Activated naive CD8-positive, alpha-beta T cell treated with anti-CD3 and anti-CD28 coated beads, Interleukin-2, amount 10 ng/mL, durations not matched to agents 7 days and 5 days (primary cell): Measurements from ENCODE around the gene ITGB1BP1. TPM values are rescaled to one million over a fixed set of nuclear protein-coding genes. Genes with fewer than 3 reads are reported as not detected.

Experiments
- ATAC-seq: fragments of 150-1000 bp; cut with Tn5 transposase; one replicate; pipeline ENCODE4 v1.10.0; 2021; ENCODE audit warnings: low read depth, moderate library complexity
- POLR2A ChIA-PET: fragments of 350-600 bp; sonication (Branson Sonifier 250); formaldehyde crosslinking; loops from one replicate; lab custom pipeline; 2021; ENCODE audit warnings: antibody characterized with exemption; lab: Charles Lee
- DNase-seq: peaks from one replicate; pipeline ENCODE4 v3.0.0; 2021
- H3K27ac Mint-ChIP-seq: one replicate; pipeline ENCODE4 v1.8.0; 2022; ENCODE audit warnings: mild to moderate bottlenecking, mixed read lengths
- H3K27me3 Mint-ChIP-seq: one replicate; pipeline ENCODE4 v1.8.0; 2022; ENCODE audit warnings: mild to moderate bottlenecking, moderate library complexity, mixed read lengths
- H3K36me3 Mint-ChIP-seq: one replicate; pipeline ENCODE4 v1.8.0; 2021; ENCODE audit warnings: mild to moderate bottlenecking, mixed read lengths
- H3K4me1 Mint-ChIP-seq: one replicate; pipeline ENCODE4 v1.8.0; 2021; ENCODE audit warnings: mixed read lengths
- H3K4me3 Mint-ChIP-seq: one replicate; pipeline ENCODE4 v1.8.0; 2022; ENCODE audit warnings: mild to moderate bottlenecking, moderate library complexity, mixed read lengths
- H3K9me3 Mint-ChIP-seq: one replicate; pipeline ENCODE4 v1.8.0; 2021; ENCODE audit warnings: mixed read lengths
- total RNA-seq, 2 experiments: library from RNA; stranded (reverse); gene quantifications; one replicate each; pipeline ENCODE4 v1.2.3, GENCODE V29; 2021

Gene ITGB1BP1
- total RNA-seq, 2 experiments from 2014 or later: 104 to 122 TPM

GRCh38 chr2:9373476-9373875 is 49.9 kb downstream of the ITGB1BP1 start:
- Mint-ChIP-seq H3K9me3 (no peaks in the 10 kb centered on the region), H3K27ac (no peak overlapping the region), H3K4me1 (peaks cover 2% of the 10 kb centered on the region), H3K4me3 (no peak overlapping the region), H3K27me3 (peaks cover 12% of the 10 kb centered on the region), H3K36me3 (no peaks in the 10 kb centered on the region)
- ATAC-seq (no peak), DNase-seq (no peak)
- POLR2A ChIA-PET: no interaction called here

DNA sequence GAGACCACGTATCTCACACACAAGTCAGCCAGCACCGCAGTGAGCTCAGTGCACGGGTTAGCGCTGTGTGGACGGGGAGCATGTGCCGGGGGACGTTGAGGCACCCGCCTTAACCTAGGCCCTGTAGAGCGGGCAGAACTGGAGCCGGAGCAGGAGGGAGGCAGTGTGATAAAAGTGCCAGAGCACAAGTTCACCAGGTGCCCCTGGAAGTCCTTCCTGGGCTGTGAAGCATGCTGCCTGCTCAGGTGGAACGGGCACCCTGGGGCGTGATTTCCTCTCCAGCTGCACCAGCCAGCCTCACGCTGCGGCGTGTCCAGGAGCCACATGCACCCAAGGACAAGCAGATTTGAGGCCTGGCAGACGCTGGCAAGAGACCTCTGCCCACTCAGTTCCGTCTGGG is 50.3 kb downstream of the ITGB1BP1 start:
- Mint-ChIP-seq H3K4me3 (no peak overlapping the region), H3K27ac (no peak overlapping the region), H3K9me3 (no peaks in the 10 kb centered on the region), H3K27me3 (peaks cover 12% of the 10 kb centered on the region), H3K36me3 (no peaks in the 10 kb centered on the region), H3K4me1 (peaks cover 2% of the 10 kb centered on the region)
- POLR2A ChIA-PET: no interaction called here
- DNase-seq (no peak), ATAC-seq (no peak)

GRCh38 chr2:9370746-9371145 is 52.6 kb downstream of the ITGB1BP1 start:
- Mint-ChIP-seq H3K27me3 (peaks cover 10% of the 10 kb centered on the region), H3K27ac (no peak overlapping the region), H3K4me3 (no peak overlapping the region), H3K36me3 (no peaks in the 10 kb centered on the region), H3K9me3 (no peaks in the 10 kb centered on the region), H3K4me1 (no peaks in the 10 kb centered on the region)
- no peak for ATAC-seq
- no peak for DNase-seq
- POLR2A ChIA-PET: no interaction called here

DNA sequence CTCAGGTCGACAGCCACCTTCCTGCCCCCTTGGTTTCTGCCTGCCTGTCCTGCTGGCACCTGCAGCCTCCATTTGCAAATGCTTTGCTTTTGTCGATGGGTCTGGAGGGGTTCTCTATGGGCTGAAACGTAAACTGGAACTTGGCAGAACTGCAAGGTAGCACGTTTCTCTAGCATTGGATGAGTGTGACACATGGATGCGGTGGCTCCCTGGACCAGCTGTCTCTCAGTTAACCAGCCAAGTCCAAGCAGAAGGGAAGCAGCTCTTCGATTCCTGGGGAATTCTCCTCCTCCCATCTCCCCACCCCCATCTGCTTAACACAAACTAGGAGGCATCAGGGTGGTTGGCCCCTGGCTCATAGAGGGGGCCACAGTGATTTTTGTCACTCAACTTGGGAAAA is 57.3 kb downstream of the ITGB1BP1 start:
- no peaks in the 10 kb centered on the region for H3K9me3 Mint-ChIP-seq

DNA sequence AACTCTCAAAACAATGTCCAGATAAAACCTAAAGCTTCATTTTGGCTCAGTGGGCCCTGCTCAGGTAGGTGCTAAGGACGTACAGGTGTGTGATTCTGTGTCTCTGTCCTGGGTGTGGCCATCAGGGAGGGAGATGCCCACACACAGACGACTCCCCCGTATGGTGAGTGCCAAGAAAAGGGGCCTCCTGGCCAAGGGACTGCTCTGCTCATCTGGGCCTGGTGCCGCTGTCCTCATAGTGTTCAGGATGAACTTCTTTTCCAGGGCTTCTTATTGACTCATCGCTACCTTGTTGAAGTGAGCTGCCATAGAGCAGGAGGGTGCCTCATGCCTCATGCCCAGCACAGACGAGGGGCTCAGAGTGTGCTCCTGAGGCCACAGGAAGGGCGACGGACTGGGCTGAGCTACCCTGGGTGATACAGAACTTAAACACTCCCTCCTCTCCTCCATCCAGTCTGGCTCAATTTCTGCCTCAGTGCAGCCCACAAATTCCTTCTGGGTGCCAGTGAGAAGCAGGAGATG is 57.8 kb downstream of the ITGB1BP1 start:
- H3K27ac Mint-ChIP-seq: no peak overlapping the region
- POLR2A ChIA-PET: no interaction called here
- H3K4me1 Mint-ChIP-seq: no peaks in the 10 kb centered on the region
- H3K4me3 Mint-ChIP-seq: no peak overlapping the region
- H3K9me3 Mint-ChIP-seq: no peaks in the 10 kb centered on the region
- no peaks in the 10 kb centered on the region for H3K36me3 Mint-ChIP-seq
- peaks cover 14% of the 10 kb centered on the region for H3K27me3 Mint-ChIP-seq
- no peak for ATAC-seq
- DNase-seq: no peak

More for the DNA sequence above, 57.3 kb downstream of the ITGB1BP1 start:
- DNase-seq: no peak
- Mint-ChIP-seq H3K4me3 (no peak overlapping the region), H3K27me3 (peaks cover 15% of the 10 kb centered on the region), H3K27ac (no peak overlapping the region), H3K4me1 (no peaks in the 10 kb centered on the region), H3K36me3 (no peaks in the 10 kb centered on the region)
- no peak for ATAC-seq
- POLR2A ChIA-PET: no interaction called here

DNA sequence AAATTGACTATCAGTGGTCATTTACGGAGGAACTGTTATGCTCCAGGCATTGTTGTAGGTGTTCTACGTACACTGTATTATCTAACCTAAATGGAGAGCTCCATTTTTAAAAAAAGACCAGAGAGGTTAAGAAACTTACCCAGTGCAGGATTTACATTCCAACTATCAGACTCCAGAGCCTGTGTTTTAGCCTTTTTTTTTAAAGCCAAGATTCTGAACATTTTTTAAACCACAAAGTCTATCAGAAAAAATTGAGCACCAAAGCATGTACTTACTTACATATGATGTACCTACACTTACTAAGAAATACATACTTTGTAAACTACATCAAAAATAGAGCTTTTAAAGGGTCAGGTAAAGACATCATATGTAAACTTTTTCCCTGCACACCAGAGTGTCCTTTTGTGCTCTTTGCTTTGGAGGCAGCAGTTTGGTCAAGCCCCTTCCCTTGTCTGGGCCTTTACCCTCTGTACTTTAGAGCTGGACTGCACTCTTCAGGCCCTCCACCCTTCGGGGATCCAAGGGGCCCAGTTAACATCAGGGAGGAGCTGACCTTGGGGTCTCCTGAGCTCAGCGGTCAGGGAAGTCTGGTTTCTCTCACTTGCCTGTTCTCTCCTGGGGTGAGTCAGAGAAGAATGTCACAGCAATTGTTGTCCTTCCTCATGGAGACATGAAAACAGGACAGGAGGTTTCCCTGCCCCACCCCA is 58.4 kb downstream of the ITGB1BP1 start:
- no peak overlapping the region for H3K27ac Mint-ChIP-seq
- ATAC-seq: no peak
- peaks cover 20% of the 10 kb centered on the region for H3K27me3 Mint-ChIP-seq
- POLR2A ChIA-PET: no interaction called here
- H3K4me3 Mint-ChIP-seq: no peak overlapping the region
- no peaks in the 10 kb centered on the region for H3K9me3 Mint-ChIP-seq
- no peak for DNase-seq
- no peaks in the 10 kb centered on the region for H3K4me1 Mint-ChIP-seq
- no peaks in the 10 kb centered on the region for H3K36me3 Mint-ChIP-seq

DNA sequence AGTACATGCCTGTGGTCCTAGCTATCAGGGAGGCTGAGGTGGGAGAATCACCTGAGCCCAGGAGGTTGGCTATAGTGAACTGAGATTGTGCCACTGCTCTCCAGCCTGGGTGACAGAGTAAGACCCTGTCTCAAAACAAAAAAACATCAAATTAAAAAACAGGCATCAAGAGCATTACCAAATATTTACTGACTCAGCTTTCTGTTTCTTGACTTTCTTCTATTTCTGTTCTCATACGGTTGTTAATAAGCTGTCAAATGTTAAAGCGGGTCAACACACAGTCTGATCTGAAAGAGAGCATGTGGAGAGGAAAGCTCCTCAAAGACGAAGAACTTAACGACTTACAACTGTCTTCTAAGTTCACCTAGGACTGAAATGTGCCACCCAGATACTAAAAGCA is 59.0 kb downstream of the ITGB1BP1 start:
- no peak for DNase-seq
- Mint-ChIP-seq H3K4me1 (no peaks in the 10 kb centered on the region), H3K27ac (no peak overlapping the region), H3K36me3 (no peaks in the 10 kb centered on the region), H3K27me3 (peaks cover 26% of the 10 kb centered on the region), H3K9me3 (no peaks in the 10 kb centered on the region), H3K4me3 (no peak overlapping the region)
- POLR2A ChIA-PET: no interaction called here
- ATAC-seq: no peak

DNA sequence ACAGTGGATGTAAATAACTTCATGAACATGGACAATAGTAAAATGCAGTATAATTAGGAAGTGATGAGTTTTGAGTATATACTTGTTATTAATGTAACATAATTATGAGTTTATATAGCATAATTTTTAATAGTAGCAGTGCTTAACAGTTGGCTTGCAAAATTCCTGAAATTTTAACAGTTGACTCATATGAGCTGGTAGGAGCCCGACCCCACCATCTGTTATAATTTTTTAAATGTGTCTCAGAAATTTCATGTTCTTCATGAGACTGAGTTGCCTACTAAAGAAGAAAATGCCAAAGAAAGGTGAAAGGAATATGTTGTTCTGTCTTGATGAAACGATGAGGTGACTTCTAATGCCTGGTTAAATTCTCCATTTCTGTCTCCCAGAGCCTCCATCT is 62.6 kb downstream of the ITGB1BP1 start:
- Mint-ChIP-seq H3K4me3 (no peak overlapping the region), H3K4me1 (no peaks in the 10 kb centered on the region), H3K9me3 (no peaks in the 10 kb centered on the region), H3K27ac (no peak overlapping the region), H3K27me3 (peaks cover 39% of the 10 kb centered on the region), H3K36me3 (no peaks in the 10 kb centered on the region)
- POLR2A ChIA-PET: no interaction called here
- no peak for DNase-seq
- ATAC-seq: no peak

DNA sequence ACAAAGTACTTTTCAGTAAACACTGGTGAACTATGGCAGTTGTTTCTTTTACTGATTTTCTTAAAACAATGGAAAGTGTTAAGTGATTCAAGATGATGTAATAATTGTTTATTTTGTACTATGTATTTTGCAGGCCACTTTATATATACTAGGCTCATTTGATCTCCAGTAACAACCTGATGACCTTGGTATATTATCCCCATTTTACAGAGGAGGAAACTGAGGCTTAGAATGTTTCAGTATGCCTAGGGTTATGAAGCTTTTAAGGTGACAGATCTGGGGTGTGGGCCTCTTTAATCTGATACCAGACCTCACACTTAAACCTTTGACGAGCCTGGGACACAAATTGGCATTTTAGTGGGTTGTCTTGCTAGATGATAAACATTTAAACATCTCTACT is 63.2 kb downstream of the ITGB1BP1 start:
- POLR2A ChIA-PET: no interaction called here
- ATAC-seq (no peak), DNase-seq (no peak)
- no peaks in the 10 kb centered on the region for H3K36me3 Mint-ChIP-seq
- peaks cover 40% of the 10 kb centered on the region for H3K27me3 Mint-ChIP-seq
- no peak overlapping the region for H3K27ac Mint-ChIP-seq
- H3K4me3 Mint-ChIP-seq: no peak overlapping the region
- H3K9me3 Mint-ChIP-seq: no peaks in the 10 kb centered on the region
- H3K4me1 Mint-ChIP-seq: no peaks in the 10 kb centered on the region

DNA sequence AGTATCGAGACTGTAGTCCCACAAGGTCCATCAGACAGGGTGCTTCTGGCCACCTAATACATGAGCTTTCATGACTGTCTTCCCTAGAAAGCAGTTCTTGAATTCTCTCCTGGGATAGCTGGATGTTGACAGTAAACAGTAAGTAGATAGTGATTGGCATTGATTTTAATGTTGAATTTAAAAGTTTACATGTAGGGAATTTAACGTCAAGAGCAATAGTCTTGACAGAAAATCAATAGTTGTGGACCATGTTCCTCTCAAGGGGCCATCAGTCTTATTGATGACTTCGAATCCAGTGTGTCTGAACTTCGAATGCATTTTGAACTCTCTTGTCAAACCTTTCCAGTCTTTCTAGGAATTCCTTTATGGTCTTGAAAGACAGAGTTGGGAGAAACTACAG is 63.9 kb downstream of the ITGB1BP1 start:
- ATAC-seq: no peak
- Mint-ChIP-seq H3K4me1 (no peaks in the 10 kb centered on the region), H3K9me3 (no peaks in the 10 kb centered on the region), H3K4me3 (no peak overlapping the region), H3K27ac (no peak overlapping the region), H3K27me3 (peaks cover 38% of the 10 kb centered on the region), H3K36me3 (no peaks in the 10 kb centered on the region)
- no peak for DNase-seq
- POLR2A ChIA-PET: no interaction called here

- ATAC-seq (no peak), DNase-seq (no peak)
- H3K27ac Mint-ChIP-seq: no peak overlapping the region
- no peak overlapping the region for H3K4me3 Mint-ChIP-seq
- POLR2A ChIA-PET: no interaction called here
- H3K36me3 Mint-ChIP-seq: no peaks in the 10 kb centered on the region
- H3K4me1 Mint-ChIP-seq: no peaks in the 10 kb centered on the region
- peaks cover 42% of the 10 kb centered on the region for H3K27me3 Mint-ChIP-seq
- H3K9me3 Mint-ChIP-seq: no peaks in the 10 kb centered on the region
Observed at GRCh38 chr2:9358846-9359245, 64.5 kb downstream of the ITGB1BP1 start.

DNA sequence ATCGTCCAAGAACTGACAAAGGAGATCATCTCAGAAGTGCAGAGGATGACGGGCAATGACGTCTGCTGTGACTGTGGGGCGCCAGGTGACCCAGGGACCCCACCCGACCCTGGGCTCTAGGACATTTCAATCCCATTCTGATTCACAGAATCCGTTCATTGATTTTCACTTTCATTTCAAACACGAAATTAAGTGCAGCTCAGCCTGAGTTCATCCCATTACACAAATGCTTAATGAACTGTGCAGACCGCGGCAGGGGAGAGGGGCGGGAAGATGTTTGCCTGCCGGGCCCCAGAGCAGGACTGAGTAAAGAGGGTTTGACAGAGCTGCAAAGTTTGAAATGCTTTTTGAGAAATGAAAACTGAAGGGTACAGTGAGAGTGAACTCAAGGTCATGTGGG is 67.1 kb downstream of the ITGB1BP1 start:
- H3K27me3 Mint-ChIP-seq: peaks cover 39% of the 10 kb centered on the region
- no peak overlapping the region for H3K27ac Mint-ChIP-seq
- DNase-seq: no peak
- H3K4me1 Mint-ChIP-seq: no peaks in the 10 kb centered on the region
- H3K9me3 Mint-ChIP-seq: no peaks in the 10 kb centered on the region
- no peaks in the 10 kb centered on the region for H3K36me3 Mint-ChIP-seq
- H3K4me3 Mint-ChIP-seq: no peak overlapping the region
- no peak for ATAC-seq
- POLR2A ChIA-PET: no interaction called here

- no peaks in the 10 kb centered on the region for H3K36me3 Mint-ChIP-seq
- POLR2A ChIA-PET: no interaction called here
- H3K4me3 Mint-ChIP-seq: no peak overlapping the region
Observed at GRCh38 chr2:9355716-9356115, 67.6 kb downstream of the ITGB1BP1 start.

GRCh38 chr2:9355270-9355669 is 68.1 kb downstream of the ITGB1BP1 start:
- DNase-seq (no peak), ATAC-seq (no peak)
- Mint-ChIP-seq H3K36me3 (no peaks in the 10 kb centered on the region), H3K9me3 (no peaks in the 10 kb centered on the region), H3K27ac (no peak overlapping the region), H3K4me3 (no peak overlapping the region), H3K4me1 (no peaks in the 10 kb centered on the region), H3K27me3 (peaks cover 40% of the 10 kb centered on the region)
- POLR2A ChIA-PET: no interaction called here

More at GRCh38 chr2:9355716-9356115, 67.6 kb downstream of the ITGB1BP1 start:
- no peak for DNase-seq
- H3K27me3 Mint-ChIP-seq: peaks cover 39% of the 10 kb centered on the region
- H3K27ac Mint-ChIP-seq: no peak overlapping the region
- no peaks in the 10 kb centered on the region for H3K9me3 Mint-ChIP-seq
- H3K4me1 Mint-ChIP-seq: no peaks in the 10 kb centered on the region
- ATAC-seq: no peak
